ENCODE data around the gene SIPA1L3.

SIPA1L3 gene

DNA sequence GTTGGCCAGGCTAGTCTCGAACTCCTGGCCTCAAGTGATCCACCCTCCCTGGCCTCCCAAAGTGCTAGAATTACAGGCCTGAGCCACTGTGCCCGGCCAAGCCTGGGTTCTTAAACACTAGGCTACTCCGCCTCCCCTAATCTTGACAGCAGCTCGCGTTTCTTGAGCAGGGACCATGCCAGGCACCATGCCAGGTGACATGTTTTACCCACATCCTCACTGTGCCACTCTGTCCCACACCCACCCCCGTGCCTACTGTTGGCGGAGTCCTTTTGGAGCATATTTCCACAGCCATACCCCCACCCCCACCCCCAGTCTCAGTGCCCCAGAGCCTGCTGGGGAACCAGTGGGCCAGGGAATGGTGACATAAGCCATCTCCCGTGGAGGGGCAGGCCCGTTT is 218.2 kb downstream of the SIPA1L3 start:
- no peak for DNase-seq (ENCODE audit: low spot score)
- in situ Hi-C loops (cut with MboI; ENCODE audit: low sequenced_read_pairs, unreplicated experiment) = no loop called here
- TF ChIP-seq, protein P1, sequence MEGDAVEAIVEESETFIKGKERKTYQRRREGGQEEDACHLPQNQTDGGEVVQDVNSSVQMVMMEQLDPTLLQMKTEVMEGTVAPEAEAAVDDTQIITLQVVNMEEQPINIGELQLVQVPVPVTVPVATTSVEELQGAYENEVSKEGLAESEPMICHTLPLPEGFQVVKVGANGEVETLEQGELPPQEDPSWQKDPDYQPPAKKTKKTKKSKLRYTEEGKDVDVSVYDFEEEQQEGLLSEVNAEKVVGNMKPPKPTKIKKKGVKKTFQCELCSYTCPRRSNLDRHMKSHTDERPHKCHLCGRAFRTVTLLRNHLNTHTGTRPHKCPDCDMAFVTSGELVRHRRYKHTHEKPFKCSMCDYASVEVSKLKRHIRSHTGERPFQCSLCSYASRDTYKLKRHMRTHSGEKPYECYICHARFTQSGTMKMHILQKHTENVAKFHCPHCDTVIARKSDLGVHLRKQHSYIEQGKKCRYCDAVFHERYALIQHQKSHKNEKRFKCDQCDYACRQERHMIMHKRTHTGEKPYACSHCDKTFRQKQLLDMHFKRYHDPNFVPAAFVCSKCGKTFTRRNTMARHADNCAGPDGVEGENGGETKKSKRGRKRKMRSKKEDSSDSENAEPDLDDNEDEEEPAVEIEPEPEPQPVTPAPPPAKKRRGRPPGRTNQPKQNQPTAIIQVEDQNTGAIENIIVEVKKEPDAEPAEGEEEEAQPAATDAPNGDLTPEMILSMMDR (IDR thresholded peaks at IDR 0.05; ENCODE audit: borderline replicate concordance, control extremely low read depth, extremely low read depth, insufficient read depth, missing control alignments) = no peak

DNA sequence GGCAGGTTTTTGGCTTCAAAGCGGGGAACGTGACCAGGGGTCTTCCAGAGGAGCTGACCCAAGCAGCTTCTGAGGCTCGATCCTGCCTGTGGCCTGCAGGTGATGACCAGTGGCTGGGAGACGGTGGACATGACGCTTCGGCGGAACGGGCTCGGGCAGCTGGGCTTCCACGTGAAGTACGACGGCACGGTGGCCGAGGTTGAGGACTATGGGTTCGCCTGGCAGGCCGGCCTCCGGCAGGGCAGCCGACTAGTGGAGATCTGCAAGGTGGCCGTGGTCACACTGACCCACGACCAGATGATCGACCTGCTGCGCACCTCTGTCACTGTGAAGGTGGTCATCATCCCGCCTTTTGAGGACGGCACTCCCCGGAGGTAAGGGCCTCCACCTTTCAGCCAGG is 223.4 kb downstream of the SIPA1L3 start:
- DNase-seq (ENCODE audit: low spot score) = no peak
- in situ Hi-C loops (cut with MboI; ENCODE audit: low sequenced_read_pairs, unreplicated experiment) = no loop called here
- TF ChIP-seq, protein P1 (IDR thresholded peaks at IDR 0.05; ENCODE audit: borderline replicate concordance, control extremely low read depth, extremely low read depth, insufficient read depth, missing control alignments) = no peak

DNA sequence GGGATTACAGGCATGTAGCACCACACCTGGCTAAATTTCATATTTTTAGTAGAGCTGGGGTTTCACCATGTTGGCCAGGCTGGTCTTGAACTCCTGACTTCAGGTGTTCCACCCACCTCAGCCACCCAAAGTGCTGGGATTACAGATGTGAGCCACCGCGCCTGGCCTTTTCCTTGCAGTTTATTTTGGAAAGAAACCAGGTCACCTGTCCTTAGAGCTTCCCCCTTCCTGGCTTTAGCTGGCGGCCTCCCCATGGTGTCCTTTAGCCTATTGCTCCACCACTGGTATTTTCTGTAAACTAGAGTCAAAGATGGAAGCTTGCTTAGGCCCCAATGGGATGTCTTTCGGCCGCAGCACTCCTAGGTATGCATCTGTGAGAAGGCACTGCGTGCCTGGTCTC is 225.8 kb downstream of the SIPA1L3 start:
- DNase-seq (ENCODE audit: low spot score) = no peak
- TF ChIP-seq, protein P1 (IDR thresholded peaks at IDR 0.05; ENCODE audit: borderline replicate concordance, control extremely low read depth, extremely low read depth, insufficient read depth, missing control alignments) = no peak
- in situ Hi-C loops (cut with MboI; ENCODE audit: low sequenced_read_pairs, unreplicated experiment) = no loop called here

DNA sequence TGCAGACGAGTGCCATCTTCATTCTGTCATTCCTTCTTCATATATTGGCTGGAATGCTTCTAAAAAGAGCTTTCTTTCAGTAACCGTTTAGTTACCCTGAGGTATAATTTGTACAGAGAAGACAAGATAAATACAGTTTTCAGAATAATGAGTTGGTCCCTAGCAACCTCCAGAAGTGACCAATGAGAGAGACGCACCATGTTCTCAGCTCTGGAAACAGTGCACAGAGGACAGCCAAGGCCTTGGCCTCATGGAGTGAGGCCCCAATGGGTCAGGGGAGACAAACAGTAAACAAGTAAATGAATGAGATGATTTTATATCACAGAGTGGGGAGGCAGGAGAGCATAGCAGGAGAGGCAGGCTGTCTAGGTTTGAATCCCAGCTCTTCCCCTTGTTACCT is 226.3 kb downstream of the SIPA1L3 start:
- DNase-seq (ENCODE audit: low spot score) = no peak
- TF ChIP-seq, protein P1 (IDR thresholded peaks at IDR 0.05; ENCODE audit: borderline replicate concordance, control extremely low read depth, extremely low read depth, insufficient read depth, missing control alignments) = no peak
- in situ Hi-C loops (cut with MboI; ENCODE audit: low sequenced_read_pairs, unreplicated experiment) = no loop called here

GRCh38 chr19:38134540-38135149 is 227.6 kb downstream of the SIPA1L3 start:
- DNase-seq (ENCODE audit: low spot score) = peak; percentile 62
- in situ Hi-C loops (cut with MboI; ENCODE audit: low sequenced_read_pairs, unreplicated experiment) = no loop called here
- TF ChIP-seq, protein P1 (IDR thresholded peaks at IDR 0.05; ENCODE audit: borderline replicate concordance, control extremely low read depth, extremely low read depth, insufficient read depth, missing control alignments) = peak; percentile 11

DNA sequence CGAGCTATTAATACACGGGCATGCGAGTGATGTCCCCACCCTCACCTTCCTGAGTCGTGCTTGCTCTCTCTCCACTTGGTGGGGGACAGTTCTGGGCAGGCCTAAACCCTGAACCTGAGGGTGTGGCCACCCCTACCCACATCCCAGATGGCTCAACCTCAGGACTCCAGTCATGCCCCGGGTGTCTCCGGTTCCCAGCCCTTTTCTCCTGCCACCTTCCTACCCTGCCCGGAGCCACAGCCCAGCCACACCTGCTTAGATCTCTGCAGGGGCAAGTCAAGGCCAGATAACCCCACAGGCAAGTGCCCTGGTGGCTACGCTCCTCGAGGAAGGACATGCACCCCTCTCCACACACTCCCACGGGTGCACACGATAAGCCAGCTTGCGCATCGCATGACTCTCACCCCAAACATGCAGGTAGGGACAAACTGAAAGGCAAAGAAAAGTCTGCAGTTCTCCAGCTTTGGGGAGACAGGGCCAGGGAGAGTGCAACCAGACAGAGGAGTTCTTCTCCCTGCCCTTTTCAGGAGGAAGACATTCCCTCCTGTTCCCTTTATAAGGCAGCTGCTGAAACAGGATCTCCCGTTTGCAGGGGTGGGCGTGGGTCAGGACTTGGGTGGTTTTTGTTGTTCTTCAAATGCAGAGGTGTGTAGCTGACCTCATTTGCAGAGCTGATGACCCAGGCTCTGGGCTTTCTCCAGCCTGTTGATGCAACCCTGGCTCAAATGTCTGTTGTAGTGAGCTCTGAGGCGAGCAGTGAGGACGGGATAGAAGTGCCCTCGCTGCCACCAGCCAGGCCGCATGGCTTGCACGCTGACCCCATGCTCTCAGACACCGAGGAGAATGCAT is 228.4 kb downstream of the SIPA1L3 start:
- DNase-seq (ENCODE audit: low spot score) = no peak
- in situ Hi-C loops (cut with MboI; ENCODE audit: low sequenced_read_pairs, unreplicated experiment) = no loop called here
- TF ChIP-seq, protein P1 (IDR thresholded peaks at IDR 0.05; ENCODE audit: borderline replicate concordance, control extremely low read depth, extremely low read depth, insufficient read depth, missing control alignments) = no peak
